WERI-Rb-1 (cell line): ENCODE results near the gene TLCD3A.

Experiments
- DNase-seq: peaks from one replicate; pipeline ENCODE4 v3.0.0-alpha.2; 2020
- H3K27ac ChIP-seq: fragments of 250-450 bp; sonication (Bioruptor Pico); 2 replicates; pipeline ENCODE4 v1.5.1; 2020; ENCODE audit warnings: mild to moderate bottlenecking, moderate library complexity
- H3K27me3 ChIP-seq: fragments of 250-450 bp; sonication (Bioruptor Pico); 2 replicates; pipeline ENCODE4 v1.5.1; 2021; ENCODE audit warnings: mild to moderate bottlenecking, low read depth, moderate library complexity; ENCODE audit not compliant: insufficient read depth, severe bottlenecking
- H3K36me3 ChIP-seq: fragments of 250-450 bp; sonication (Bioruptor Pico); 2 replicates; pipeline ENCODE4 v1.5.1; 2020; ENCODE audit warnings: mild to moderate bottlenecking, moderate library complexity
- H3K4me3 ChIP-seq: 2 replicates; pipeline ENCODE4 v1.5.1; 2011; ENCODE audit warnings: low read depth, mild to moderate bottlenecking, control low read depth, low read length
- H3K9me3 ChIP-seq: fragments of 250-450 bp; sonication (Bioruptor Pico); 2 replicates; pipeline ENCODE4 v1.5.1; 2021; ENCODE audit warnings: mild to moderate bottlenecking, moderate library complexity; ENCODE audit not compliant: severe bottlenecking
- CTCF ChIP-seq: IDR thresholded peaks from 2 replicates; pipeline ENCODE4 v1.5.1; 2011; ENCODE audit warnings: low read depth, mild to moderate bottlenecking, control low read depth, inconsistent platforms, low read length

Gene TLCD3A

GRCh38 chr17:760371-760770, 28.0 kb downstream of the TLCD3A start:
- H3K9me3 ChIP-seq: no peaks in the 10 kb centered on the region
- H3K27ac ChIP-seq: no peak overlapping the region
- H3K4me3 ChIP-seq: no peak overlapping the region
- no peaks in the 10 kb centered on the region for H3K27me3 ChIP-seq
- DNase-seq: no peak
- peaks cover 71% of the 10 kb centered on the region for H3K36me3 ChIP-seq
- TF ChIP-seq CTCF: no peak

GRCh38 chr17:767076-767475, 34.7 kb downstream of the TLCD3A start:
- DNase-seq: no peak
- no peak overlapping the region for H3K4me3 ChIP-seq
- H3K27ac ChIP-seq: no peak overlapping the region
- peaks cover 65% of the 10 kb centered on the region for H3K36me3 ChIP-seq
- TF ChIP-seq CTCF: no peak
- no peaks in the 10 kb centered on the region for H3K9me3 ChIP-seq
- H3K27me3 ChIP-seq: no peaks in the 10 kb centered on the region

- Histone ChIP-seq H3K27me3 (no peaks in the 10 kb centered on the region), H3K9me3 (no peaks in the 10 kb centered on the region), H3K36me3 (peaks cover 75% of the 10 kb centered on the region), H3K4me3 (no peak overlapping the region), H3K27ac (no peak overlapping the region)
- no peak for TF ChIP-seq CTCF
- DNase-seq: no peak
These were observed 40.6 kb downstream of the TLCD3A start for GRCh38 chr17:773016-773415.

GRCh38 chr17:773467-774312, 41.3 kb downstream of the TLCD3A start:
- Histone ChIP-seq H3K36me3 (peaks cover 81% of the 10 kb centered on the region), H3K27ac (no peak overlapping the region), H3K4me3 (no peak overlapping the region), H3K9me3 (no peaks in the 10 kb centered on the region), H3K27me3 (no peaks in the 10 kb centered on the region)
- DNase-seq: no peak
- TF ChIP-seq CTCF: no peak

- Histone ChIP-seq H3K27ac (no peak overlapping the region), H3K27me3 (no peaks in the 10 kb centered on the region), H3K9me3 (no peaks in the 10 kb centered on the region), H3K36me3 (peaks cover 85% of the 10 kb centered on the region), H3K4me3 (no peak overlapping the region)
- DNase-seq: no peak
- no peak for TF ChIP-seq CTCF
These were observed 41.9 kb downstream of the TLCD3A start for GRCh38 chr17:774313-774584.

GRCh38 chr17:778096-778495, 45.7 kb downstream of the TLCD3A start:
- no peak for DNase-seq
- no peak overlapping the region for H3K27ac ChIP-seq
- peaks cover 64% of the 10 kb centered on the region for H3K36me3 ChIP-seq
- no peak for TF ChIP-seq CTCF
- H3K9me3 ChIP-seq: no peaks in the 10 kb centered on the region
- no peak overlapping the region for H3K4me3 ChIP-seq
- H3K27me3 ChIP-seq: no peaks in the 10 kb centered on the region
